Measurements from ENCODE around the gene C10orf105.

GRCh38 chr10:71698737-71699136 lies 20.8 kb downstream of the C10orf105 start:
- TF ChIP-seq POLR2A (IDR thresholded peaks at IDR 0.05; ENCODE audit: low read depth) (no peak), EP300 (IDR thresholded peaks at IDR 0.05) (no peak)

Measured in esophagus muscularis mucosa (tissue), 2 donors.